Endodermal cell (in vitro differentiated cells): Measurements from ENCODE around the gene MVB12A. TPM values are rescaled to one million over a fixed set of nuclear protein-coding genes. Genes with fewer than 3 reads are reported as not detected.

ENCODE experiments used
- DNase-seq: peaks from one replicate; pipeline ENCODE4 v3.0.0-alpha.2; 2017
- H3K27ac ChIP-seq: 2 replicates; pipeline ENCODE4 v1.5.1; 2013; ENCODE audit warnings: mild to moderate bottlenecking, low read depth, low read length, moderate library complexity
- H3K27me3 ChIP-seq: 2 replicates; pipeline ENCODE4 v1.6.1; 2013; ENCODE audit warnings: mild to moderate bottlenecking, low read length, moderate library complexity; ENCODE audit not compliant: insufficient read depth, control insufficient read depth, poor library complexity, severe bottlenecking
- H3K36me3 ChIP-seq: 2 replicates; pipeline ENCODE4 v1.7.0; 2013; ENCODE audit warnings: mild to moderate bottlenecking, low read length, moderate library complexity; ENCODE audit not compliant: control insufficient read depth, insufficient read depth
- H3K4me1 ChIP-seq: one replicate; pipeline ENCODE4 v1.7.0; 2013; ENCODE audit warnings: low read length; ENCODE audit not compliant: control insufficient read depth, insufficient read depth
- H3K4me3 ChIP-seq: 2 replicates; pipeline ENCODE4 v1.5.1; 2013; ENCODE audit warnings: mild to moderate bottlenecking, low read length, moderate library complexity
- H3K9ac ChIP-seq: 2 replicates; pipeline ENCODE4 v1.6.1; 2013; ENCODE audit warnings: mild to moderate bottlenecking, low read length, moderate library complexity; ENCODE audit not compliant: poor library complexity, severe bottlenecking; ENCODE audit errors: extremely low read depth
- H3K9me3 ChIP-seq: 2 replicates; pipeline ENCODE4 v1.6.1; 2013; ENCODE audit warnings: mild to moderate bottlenecking, low read length, moderate library complexity; ENCODE audit not compliant: control insufficient read depth
- H3K27ac Mint-ChIP-seq: 2 replicates; pipeline ENCODE4 v1.8.0; 2020; ENCODE audit warnings: mixed read lengths
- H3K27me3 Mint-ChIP-seq: 2 replicates; pipeline ENCODE4 v1.8.0; 2021; ENCODE audit warnings: mild to moderate bottlenecking, mixed read lengths; ENCODE audit not compliant: insufficient read depth
- H3K36me3 Mint-ChIP-seq: 2 replicates; pipeline ENCODE4 v1.8.0; 2020; ENCODE audit warnings: low read depth, mixed read lengths
- H3K4me1 Mint-ChIP-seq: 2 replicates; pipeline ENCODE4 v1.8.0; 2020; ENCODE audit warnings: mixed read lengths
- H3K4me3 Mint-ChIP-seq: 2 replicates; pipeline ENCODE4 v1.8.0; 2020; ENCODE audit warnings: mild to moderate bottlenecking, moderate library complexity, mixed read lengths
- H3K9me3 Mint-ChIP-seq: 2 replicates; pipeline ENCODE4 v1.8.0; 2020; ENCODE audit warnings: mild to moderate bottlenecking, mixed read lengths
- CTCF ChIP-seq: fragments of 200-600 bp; sonication (generic); conservative IDR thresholded peaks from 2 replicates; pipeline ENCODE4 v1.5.0; 2021; ENCODE audit warnings: antibody characterized with exemption, mild to moderate bottlenecking
- WGBS, 2 experiments: methylation state at CpG; one replicate each; pipeline versions ENCODE4 v1.1.5 to v1.1.7; 2013; ENCODE audit warnings: missing lambda C conversion rate in 2 of 2, mixed read lengths in 1 of 2; ENCODE audit not compliant: insufficient coverage in 1 of 2, insufficient read length in 1 of 2; 5-methylcytosine and 5-hydroxymethylcytosine counted together
- total RNA-seq, 2 donors: library from RNA; stranded (reverse); fragmentation: NEBNext Ultra II Directional in 1 of 2; extraction: Animal tissue kit (Norgen Biotek cat#: 25700) in 1 of 2; gene quantifications; 2 replicates in 1 of 2; 3 replicates in 1 of 2; pipeline ENCODE4 v1.2.1, GENCODE V29; 2021

The MVB12A gene
- total RNA-seq, 2 donors from 2014 or later: 63.1 to 64.8 TPM

GRCh38 chr19:17420475-17420924, 653 bp downstream of the MVB12A start:
- H3K27me3 ChIP-seq: no peaks in the 10 kb centered on the region
- peaks cover 4% of the 10 kb centered on the region for H3K36me3 ChIP-seq
- Mint-ChIP-seq H3K9me3 (no peaks in the 10 kb centered on the region), H3K4me3 (peak overlapping the region; percentile 82), H3K27me3 (peaks cover 5% of the 10 kb centered on the region), H3K27ac (peak overlapping the region; percentile 72), H3K4me1 (peaks cover 17% of the 10 kb centered on the region), H3K36me3 (peaks cover 10% of the 10 kb centered on the region)
- peak overlapping the region; percentile 44 for H3K9ac ChIP-seq
- DNase-seq: peak; percentile 80
- H3K4me1 ChIP-seq: no peaks in the 10 kb centered on the region
- H3K9me3 ChIP-seq: no peaks in the 10 kb centered on the region
- peak overlapping the region; percentile 86 for H3K4me3 ChIP-seq
- 14 to 16% methylated on average over 10 to 25 of the region's 25 CpGs for WGBS, 2 experiments
- peak; percentile 50 for TF ChIP-seq CTCF
- H3K27ac ChIP-seq: no peak overlapping the region

GRCh38 chr19:17421942-17422341, 2.1 kb downstream of the MVB12A start:
- peaks cover 13% of the 10 kb centered on the region for H3K4me1 Mint-ChIP-seq
- Histone ChIP-seq H3K36me3 (peaks cover 4% of the 10 kb centered on the region), H3K4me3 (no peak overlapping the region), H3K9ac (no peak overlapping the region), H3K9me3 (no peaks in the 10 kb centered on the region), H3K27me3 (no peaks in the 10 kb centered on the region), H3K4me1 (no peaks in the 10 kb centered on the region), H3K27ac (no peak overlapping the region)
- peaks cover 2% of the 10 kb centered on the region for H3K27me3 Mint-ChIP-seq
- H3K27ac Mint-ChIP-seq: no peak overlapping the region
- no peak overlapping the region for H3K4me3 Mint-ChIP-seq
- 95 to 100% methylated on average over 3 to 4 of the region's 4 CpGs for WGBS, 2 experiments
- H3K36me3 Mint-ChIP-seq: peaks cover 10% of the 10 kb centered on the region
- H3K9me3 Mint-ChIP-seq: no peaks in the 10 kb centered on the region
- DNase-seq: no peak
- no peak for TF ChIP-seq CTCF

GRCh38 chr19:17423429-17424208, 3.8 kb downstream of the MVB12A start:
- H3K27ac Mint-ChIP-seq: no peak overlapping the region
- 92 to 93% methylated on average over 10 to 20 of the region's 20 CpGs for WGBS, 2 experiments
- no peak overlapping the region for H3K4me3 Mint-ChIP-seq

More at GRCh38 chr19:17423429-17424208, 3.8 kb downstream of the MVB12A start:
- Histone ChIP-seq H3K4me3 (no peak overlapping the region), H3K36me3 (peaks cover 4% of the 10 kb centered on the region), H3K9me3 (no peaks in the 10 kb centered on the region), H3K27ac (no peak overlapping the region), H3K4me1 (no peaks in the 10 kb centered on the region), H3K27me3 (no peaks in the 10 kb centered on the region), H3K9ac (no peak overlapping the region)
- Mint-ChIP-seq H3K36me3 (peaks cover 10% of the 10 kb centered on the region), H3K27me3 (no peaks in the 10 kb centered on the region), H3K9me3 (no peaks in the 10 kb centered on the region), H3K4me1 (peaks cover 13% of the 10 kb centered on the region)
- TF ChIP-seq CTCF: no peak
- DNase-seq: no peak
